ENCODE data around the gene HYPK.
A peak's percentile ranks its signal among the peaks of the same experiment; 100 is the strongest.

HYPK gene, protein sequence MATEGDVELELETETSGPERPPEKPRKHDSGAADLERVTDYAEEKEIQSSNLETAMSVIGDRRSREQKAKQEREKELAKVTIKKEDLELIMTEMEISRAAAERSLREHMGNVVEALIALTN

DNA sequence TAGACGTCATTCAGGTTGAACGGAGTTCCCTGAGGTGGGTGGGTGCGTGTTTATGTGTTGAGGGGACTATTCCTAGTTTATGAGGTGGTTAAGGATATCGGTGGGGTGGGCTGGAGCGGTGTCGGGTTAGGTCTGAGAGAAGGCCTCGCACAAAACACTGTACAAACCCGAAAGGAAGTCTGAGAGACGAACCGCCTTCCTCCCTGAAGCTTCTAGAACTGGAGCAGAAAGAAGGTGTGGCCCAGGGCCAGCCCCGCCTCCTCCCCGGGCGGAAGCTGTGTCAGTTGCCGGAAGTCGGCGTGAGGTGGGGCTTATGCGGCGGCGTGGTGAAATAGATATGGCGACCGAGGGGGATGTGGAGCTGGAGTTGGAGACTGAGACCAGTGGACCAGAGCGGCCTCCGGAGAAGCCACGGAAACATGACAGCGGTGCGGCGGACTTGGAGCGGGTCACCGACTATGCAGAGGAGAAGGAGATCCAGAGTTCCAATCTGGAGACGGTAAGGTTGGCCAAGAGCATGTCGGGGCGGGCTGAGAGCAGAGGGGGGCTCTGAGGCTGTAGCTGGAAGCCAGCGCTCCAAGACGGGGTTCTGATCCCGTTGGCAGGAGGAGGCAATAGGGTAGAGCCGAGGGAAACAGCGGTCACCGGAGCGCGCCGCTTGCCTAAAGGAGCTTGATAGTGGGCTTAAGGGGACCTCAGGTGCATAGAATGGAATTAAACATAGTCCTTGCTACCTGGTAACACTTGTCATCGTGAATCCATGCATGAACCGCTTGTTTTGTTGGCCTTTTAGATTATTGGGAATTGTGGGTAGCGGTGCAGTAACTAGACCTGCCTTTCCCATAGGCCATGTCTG lies at the start of gene HYPK:
TSS of gene HYPK (plus strand) at position 314 of the 856 bp plus-strand sequence. CDS start at position 338, 24 bp downstream.
- DNase-seq (ENCODE audit: low read depth) = peak; percentile 80

DNA sequence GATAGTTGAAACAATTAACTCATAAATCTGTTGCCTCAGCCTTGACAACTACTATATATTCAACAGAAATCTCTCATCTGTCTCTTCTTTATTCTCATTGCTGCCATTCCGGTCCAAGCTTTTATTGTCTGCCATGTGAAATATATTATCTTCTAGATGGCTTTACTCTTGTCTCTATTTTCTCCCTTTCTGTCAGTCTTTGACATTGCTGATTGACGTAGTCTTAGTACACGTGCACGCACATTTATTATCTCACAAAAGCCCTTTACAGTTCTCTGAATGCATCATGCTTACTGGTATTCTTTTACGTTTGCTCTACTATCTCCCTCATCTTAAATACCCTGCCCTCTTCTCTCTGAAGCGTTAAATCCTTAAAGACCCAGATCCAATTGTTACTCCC lies 48.5 kb upstream of the HYPK start:
- no peak for DNase-seq (ENCODE audit: low read depth)

DNA sequence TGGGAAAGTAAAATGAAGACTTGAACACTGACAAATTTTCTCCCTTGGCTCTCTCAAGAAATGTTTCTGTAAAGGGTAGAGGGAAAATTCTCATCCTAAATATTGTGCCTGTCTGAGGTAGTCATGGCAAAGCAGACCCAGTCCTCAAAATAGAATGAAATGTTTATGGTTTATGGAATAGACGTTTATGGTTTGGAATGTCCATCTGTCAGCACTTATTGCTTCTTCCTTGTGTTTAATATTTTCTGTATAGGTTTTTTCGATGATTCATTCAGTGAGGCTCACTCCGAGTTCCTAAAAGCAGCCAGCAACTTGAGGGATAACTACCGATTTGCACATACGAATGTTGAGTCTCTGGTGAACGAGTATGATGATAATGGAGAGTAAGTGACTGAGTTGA lies 37.6 kb upstream of the HYPK start:
- peak; percentile 19 for DNase-seq (ENCODE audit: low read depth)

DNA sequence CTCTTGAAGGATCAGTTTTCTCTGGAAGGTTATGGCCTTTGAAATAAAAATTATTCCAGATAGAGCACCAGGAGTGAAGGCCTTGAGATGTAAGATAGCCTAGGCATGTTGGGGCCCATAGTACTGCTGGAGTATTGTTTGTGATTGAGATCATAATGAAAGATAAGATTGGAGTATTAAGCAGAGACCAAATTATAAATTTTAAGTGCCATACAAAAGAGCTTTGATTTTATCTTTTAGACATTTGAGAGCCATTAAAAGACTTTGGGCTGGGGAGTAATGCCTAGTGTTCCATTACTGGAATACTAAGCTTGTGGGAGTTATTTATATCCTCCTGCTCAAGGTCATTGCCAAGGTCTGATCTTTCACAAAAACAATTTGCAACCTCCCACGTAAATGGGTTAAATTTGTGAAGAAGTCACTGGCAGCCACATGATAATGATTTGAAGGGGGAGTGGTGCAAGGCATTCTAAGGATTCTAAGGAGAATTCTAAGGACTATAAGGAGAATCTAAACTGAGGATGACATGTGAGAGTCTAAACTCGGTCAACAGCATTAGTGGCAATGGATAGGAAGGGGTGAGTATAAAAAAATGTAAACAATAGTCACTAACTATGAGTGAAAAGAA lies 36.5 kb upstream of the HYPK start:
- DNase-seq (ENCODE audit: low read depth) = no peak

DNA sequence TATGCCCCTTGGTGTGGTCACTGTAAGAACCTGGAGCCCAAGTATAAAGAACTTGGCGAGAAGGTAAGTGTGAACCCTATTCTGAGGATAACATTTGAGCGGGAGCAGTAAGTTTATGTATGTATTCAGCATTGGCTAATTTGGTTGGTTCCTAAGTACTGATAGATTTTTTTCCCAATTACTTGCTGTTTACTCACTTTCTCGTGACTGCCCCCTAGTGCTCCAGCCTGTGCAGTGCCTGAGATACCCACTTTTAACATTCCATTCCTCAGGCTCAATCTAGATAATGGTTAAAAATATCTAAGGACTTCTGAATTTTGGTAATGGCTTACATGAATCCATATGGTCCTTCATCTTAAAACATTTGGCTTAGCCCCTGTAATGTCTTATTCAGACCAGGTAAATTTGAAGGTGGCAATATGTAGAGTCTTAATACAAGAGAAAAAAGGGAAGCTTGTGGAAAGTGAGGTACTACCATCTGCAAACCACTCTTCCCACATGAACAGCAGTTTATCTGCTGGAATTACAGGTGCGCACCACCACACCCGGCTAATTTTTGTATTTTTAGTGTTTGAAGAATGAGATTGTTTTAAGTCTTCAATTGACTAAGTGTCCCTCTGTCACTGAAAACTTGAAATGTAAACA lies 30.7 kb upstream of the HYPK start:
- DNase-seq (ENCODE audit: low read depth) = peak; percentile 40

DNA sequence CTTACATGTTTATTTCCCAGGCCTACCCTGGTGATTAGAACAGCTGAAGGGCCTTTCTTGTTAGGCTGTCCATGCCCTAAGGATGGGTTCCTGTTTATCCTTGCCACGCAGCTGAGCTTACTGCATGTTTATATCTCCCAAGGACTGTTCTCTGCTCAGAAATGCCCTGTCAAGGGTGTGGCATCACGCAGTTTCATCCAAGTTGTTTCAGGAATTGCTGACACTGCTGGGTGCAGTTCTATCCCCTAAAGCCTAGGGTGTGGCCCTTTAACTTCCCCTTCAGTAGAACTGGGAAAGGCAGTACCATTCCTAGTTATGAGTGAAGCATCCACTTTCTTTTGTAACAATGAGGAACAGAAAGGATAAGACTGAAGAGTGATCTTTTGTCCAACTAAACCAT lies 28.6 kb upstream of the HYPK start:
- no peak for DNase-seq (ENCODE audit: low read depth)

DNA sequence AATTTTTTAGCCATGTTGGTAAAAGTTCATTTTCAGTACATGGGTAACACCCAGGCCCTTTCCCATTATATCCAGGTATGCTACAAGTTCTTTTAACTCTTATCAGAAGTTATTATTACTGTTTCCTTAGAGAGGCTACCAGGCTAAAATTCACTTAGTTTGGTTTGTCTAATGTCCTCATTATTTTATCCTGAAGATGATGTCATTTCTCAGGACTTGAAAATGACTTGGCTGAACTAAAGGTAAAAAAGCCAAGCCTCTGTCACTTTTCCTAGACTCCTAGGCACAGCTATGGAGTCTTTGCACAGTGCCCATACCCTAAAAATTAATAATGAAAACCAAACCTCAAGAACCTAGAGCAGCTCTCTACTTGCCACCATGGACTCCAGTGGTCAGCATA lies 27.8 kb upstream of the HYPK start:
- no peak for DNase-seq (ENCODE audit: low read depth)

DNA sequence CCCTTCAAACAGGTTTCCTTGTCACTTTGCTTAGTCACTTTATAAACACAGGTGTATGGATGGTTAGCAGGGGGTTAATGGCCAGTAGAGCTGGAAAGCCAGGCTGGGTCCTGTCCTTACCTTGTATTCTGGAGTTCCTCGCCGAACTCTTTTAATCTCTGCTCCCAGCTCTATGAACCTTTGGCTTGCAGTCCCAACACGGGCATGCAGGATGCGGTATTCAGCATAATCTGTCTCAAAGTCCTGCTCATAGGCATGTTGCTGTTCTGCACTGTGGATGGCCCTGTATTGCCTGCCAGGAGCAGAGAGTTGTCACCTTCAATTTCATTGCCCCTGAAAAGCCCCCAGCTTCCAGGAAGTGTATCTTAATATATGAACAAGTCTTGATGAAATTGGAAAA lies 26.3 kb upstream of the HYPK start:
- DNase-seq (ENCODE audit: low read depth) = no peak

DNA sequence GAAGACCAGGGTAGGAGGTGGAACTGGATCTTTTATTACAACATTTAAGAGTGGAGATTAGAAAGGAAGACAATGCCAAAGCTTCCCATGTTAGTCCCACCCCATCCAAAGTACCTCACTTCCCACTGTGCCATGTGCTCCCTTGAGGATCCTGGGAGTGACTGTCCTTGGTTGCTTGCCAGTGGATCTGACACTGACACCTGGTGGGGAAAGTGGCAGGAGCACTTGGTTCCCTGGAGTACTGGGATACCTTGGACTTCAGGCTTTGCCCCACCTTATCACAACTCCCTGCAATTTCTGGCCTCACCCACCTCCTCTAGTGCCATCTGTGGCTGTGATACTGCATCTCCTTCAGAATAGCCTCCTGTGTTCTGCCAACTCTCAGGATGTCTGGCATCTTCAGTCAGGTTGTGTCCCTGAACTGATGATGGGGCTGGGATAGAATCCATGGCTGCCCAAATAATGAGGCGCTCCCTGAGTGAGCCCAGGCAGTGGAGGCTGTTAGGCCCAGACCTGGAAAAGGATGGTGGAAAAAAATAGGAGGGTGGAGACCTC lies 24.9 kb upstream of the HYPK start:
- DNase-seq (ENCODE audit: low read depth) = no peak

DNA sequence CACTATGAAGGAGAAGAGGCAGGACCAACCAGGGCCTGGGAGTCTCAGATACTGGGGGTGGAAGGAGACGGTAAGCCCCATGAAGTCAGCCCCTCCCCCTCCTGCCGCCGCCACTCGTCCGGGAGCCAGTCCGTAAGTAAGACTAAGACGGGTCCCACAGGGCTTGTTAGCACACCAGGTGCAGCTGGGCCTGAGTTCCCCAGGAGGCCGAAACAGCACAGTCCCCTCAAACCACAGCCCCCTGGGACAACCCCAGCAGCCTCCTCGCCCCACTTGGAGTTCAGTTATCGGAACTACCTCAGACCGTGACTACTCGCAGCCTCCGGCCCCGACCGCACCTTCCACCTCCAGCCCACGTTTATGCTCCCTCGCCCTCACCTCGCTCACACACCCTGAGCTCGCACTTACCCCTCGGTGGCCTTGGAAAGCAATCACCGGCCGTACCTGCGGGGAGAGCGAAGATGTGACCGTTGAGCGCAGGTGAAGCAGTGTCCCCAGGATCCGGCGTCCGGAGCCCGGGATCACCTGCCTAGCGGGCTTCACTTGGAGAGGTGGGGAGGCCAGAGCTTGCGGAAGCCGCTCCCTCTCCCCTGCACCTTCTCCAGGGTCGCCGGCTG lies 24.2 kb upstream of the HYPK start:
- no peak for DNase-seq (ENCODE audit: low read depth)

DNA sequence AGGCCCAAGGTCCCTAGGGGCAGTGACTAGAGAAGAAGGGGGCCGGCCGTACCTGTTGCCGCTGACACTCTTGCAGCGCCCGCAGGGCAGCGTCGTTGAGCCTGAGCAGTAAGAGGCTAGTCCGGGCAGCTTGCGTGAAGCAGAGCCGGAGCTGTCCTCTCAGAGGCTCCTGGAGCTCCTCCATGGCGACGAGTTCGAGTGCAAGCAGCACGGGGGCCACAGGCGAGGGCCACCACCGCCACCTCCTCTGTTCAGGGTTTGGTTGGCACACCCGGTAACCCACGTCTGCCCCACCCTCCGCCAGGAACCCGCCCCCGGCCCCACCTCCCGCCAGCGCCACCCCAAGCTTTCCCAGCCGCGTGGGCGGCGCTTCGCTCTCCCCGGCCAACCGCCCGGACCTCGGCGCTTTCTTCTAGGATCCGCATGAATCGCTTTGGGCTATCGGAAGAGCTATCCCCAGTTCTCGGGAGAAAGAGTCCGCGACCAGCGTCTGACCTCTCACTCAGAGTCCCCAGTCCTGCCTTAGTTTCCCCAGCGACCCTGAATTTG lies 23.6 kb upstream of the HYPK start, which contains the start of gene ELL3:
TSS of gene ELL3 (minus strand) at position 249 of the 549 bp plus-strand sequence. CDS start at position 184, 65 bp downstream.
- DNase-seq (ENCODE audit: low read depth) = no peak

DNA sequence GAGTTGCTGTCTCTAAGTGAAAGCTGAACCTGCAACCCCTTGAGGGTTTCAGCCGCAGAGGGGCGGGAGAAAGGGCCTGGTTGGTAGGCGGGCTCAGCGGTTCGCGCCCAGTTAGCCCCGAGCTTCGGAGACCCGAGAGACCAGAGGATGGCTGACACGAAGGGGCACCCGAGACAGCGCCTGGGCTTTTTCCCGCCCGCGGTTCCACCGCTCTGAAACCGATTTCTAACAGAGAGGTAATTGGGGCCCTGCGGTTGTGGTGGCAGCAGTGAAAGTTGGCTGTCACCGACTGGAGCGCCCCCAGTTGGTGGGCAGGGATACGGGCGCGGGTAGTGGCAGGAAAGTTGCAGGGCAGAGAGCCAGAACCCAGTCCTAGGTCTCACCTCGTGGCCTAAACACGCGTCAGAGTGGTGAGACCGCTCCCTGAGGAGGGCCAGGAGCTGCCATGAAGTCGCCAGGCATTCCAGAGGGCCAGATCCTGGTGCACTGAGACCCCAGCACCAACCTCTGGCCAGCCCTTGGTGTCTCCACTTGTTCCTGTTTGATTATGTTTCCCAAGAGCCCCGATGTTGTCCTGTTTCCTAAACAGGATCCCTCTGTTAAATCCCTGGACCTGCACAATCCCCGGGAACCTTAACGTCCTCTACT lies 23.0 kb upstream of the HYPK start:
- DNase-seq (ENCODE audit: low read depth) = no peak

DNA sequence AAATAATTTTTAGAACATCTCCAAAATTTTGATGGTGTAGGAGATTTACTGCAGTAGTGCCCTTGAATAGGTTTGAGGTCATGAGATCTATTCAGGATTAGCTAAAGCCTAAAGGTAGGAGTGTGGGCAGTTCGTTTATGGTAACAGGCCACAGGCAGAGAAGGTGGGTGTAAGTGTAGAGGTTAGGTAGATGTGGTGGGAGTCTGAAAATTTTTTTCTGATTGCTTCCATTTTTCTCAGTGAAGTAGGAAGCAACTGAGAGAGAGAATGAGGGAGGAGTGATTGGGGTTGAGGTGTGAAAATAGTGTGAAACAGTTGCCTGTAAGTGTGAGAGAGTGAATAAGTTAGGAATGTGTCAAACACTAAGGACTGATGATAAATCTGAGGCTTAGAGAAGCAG lies 21.4 kb upstream of the HYPK start:
- DNase-seq (ENCODE audit: low read depth) = no peak

DNA sequence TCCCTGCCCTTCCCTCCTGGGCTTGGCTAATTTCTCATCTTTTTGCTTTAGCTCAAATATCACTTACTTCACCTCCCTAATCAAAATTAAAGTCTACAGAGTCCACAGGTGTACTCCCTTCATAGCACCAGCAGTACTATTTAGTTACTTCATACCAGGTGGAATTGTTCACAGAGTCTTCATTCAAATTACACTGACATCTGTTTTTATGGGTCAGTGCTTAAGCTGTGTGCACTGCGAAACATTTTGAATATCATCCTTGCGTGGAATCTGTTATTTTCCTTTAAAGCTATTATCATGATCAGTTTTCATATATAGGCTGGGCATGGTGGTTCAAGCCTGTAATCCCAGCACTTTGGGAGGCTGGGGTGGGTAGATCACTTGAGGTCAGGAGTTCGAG lies 11.0 kb upstream of the HYPK start:
- DNase-seq (ENCODE audit: low read depth) = no peak

DNA sequence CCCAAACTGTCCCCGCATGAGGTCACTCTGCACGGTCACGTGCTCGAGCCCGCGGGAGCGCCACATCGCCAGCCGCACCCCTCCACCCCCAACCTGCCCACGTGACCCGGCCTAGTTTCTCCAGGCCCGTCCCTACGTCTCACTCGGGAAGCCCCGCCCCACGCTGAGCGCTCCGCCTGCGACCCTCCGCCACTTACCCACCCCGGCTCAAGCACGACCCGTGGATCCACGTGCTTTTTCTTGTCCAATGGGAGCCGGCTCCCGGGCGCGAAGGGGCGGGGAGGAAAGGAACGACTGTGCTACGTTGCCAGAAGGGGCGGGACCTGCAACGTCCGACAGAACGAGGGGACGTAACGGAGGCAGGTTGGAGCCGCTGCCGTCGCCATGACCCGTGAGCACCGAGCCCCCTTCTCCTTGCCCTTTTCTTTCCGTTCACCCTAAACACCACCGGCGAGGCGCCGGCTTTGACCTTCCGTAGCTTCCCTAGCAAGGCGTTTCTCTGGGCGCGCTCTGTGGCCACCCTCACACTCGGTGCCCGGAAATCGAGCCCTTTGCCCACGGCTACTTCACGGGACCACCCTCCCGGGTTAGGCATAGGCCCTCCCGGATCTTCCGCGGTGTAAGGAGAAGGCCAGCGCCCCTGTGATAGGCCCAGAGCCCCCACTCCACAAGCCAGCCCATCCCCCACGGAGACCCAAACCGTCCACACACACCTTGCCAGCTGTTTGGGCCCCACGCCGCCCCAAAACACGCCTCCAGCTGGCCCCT lies 8.2 kb upstream of the HYPK start, which contains the start of gene SERF2:
TSS of gene SERF2 (plus strand) at position 328 of the 768 bp plus-strand sequence. CDS start at position 385, 57 bp downstream.
- peak; percentile 99 for DNase-seq (ENCODE audit: low read depth)

DNA sequence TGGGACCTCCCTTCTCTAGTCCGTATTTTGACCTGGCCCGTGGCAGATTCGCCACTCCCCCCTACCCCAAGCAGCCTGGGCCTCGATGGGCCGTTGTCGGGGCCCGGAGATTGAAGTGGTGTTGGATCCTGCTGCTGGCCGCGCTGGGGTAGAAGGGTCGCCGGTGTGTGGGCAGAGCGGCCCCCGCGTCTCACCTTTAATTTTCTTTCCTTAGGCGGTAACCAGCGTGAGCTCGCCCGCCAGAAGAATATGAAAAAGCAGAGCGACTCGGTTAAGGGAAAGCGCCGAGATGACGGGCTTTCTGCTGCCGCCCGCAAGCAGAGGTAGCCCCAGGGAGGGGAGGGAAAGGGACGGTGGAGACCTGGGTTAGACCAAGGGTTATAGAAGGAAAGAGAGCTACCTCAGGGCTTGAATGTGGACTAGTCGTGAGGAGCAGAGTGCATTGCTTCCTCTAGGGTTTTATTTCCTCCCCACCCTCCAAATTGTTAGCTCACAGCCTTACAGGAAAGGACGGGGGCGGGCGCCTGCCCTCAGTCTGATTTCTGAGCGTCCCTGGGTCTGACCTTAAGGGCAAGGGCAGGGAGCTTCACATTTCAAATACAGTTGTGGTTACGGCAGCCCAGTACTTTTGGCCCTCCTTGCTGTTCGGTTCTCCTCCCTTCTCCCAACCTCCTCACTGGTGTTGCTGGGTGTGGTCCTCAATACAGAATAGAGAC lies 7.5 kb upstream of the HYPK start:
- no peak for DNase-seq (ENCODE audit: low read depth)

DNA sequence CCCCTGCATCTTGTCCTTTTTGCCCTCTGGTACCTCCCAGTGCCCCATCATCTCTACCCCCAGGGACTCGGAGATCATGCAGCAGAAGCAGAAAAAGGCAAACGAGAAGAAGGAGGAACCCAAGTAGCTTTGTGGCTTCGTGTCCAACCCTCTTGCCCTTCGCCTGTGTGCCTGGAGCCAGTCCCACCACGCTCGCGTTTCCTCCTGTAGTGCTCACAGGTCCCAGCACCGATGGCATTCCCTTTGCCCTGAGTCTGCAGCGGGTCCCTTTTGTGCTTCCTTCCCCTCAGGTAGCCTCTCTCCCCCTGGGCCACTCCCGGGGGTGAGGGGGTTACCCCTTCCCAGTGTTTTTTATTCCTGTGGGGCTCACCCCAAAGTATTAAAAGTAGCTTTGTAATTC lies 6.8 kb upstream of the HYPK start:
- DNase-seq (ENCODE audit: low read depth) = no peak

DNA sequence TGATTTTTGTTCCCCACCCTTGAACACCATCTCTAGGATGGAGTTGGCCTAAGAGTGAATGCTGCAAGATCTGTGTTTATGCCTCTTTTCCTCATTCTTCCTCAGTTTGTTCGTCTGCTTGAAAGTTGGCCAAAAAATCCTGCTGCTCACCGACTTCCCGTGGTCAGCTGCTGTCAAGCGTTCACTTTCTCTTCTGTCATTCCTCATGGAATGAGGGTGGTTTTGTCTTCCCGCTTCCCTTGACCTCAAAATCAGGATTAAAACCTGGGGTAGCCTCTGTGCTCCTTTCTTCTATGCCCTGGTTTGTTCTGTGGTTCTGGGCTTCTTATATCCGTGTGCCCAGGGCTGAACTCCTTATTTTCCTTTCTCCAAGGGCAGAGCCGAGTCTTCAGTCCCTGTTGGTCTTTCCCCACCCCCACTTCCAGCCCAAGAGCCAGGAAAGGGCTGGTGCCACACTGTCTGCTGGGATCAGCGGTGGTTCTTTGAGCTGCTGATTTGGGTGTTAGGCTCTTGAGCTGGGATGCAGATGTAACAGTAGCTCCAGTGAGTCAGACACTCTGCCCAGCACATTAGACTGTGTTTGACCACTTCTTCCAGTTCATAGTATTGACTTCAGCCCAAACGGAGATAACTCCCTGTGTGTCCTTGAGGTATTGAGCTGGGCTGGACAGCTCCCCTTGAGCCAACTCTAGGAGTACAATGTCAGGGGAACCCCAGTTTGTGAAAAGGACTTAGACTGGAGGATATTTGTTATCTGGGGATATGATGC lies 5.9 kb upstream of the HYPK start:
- DNase-seq (ENCODE audit: low read depth) = no peak

DNA sequence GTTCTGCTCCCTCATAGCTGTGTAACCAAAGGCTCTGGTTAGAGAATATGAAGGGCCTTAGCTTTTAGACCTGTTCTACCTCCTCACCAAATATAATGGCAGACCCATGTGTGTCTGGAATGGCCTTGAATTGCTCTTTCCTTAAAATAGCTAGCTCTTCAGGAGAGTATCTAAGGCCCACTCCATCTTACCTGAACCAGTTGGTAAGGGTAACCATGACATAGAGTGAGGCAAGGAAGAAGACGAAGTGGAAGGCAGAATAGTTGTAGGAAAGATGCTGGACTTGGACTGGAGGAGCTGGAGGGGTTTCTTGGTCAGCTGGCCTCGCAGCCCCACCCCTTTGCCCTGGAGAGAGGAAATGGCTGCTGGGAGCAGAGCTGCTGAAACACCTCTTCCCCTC lies 5.2 kb upstream of the HYPK start:
- no peak for DNase-seq (ENCODE audit: low read depth)
